SU-DHL-6 (cell line): Measurements from ENCODE around the gene ACKR3.

ENCODE experiments used
- H2AFZ ChIP-seq: fragments of 200-600 bp; sonication (generic); 2 replicates; pipeline ENCODE4 v1.6.1; 2014; ENCODE audit warnings: low read depth, mild to moderate bottlenecking, moderate library complexity, mixed read lengths, antibody characterized with exemption, low read length; ENCODE audit not compliant: severe bottlenecking
- H3F3A ChIP-seq: fragments of 200-600 bp; shearing (Covaris generic); 2 replicates; pipeline ENCODE4 v1.6.0; 2016; ENCODE audit warnings: antibody characterized with exemption, mild to moderate bottlenecking; ENCODE audit not compliant: insufficient read depth
- H3K27ac ChIP-seq: fragments of 200-600 bp; sonication (generic); 2 replicates; pipeline ENCODE4 v1.5.1; 2016; ENCODE audit warnings: low read depth, mild to moderate bottlenecking, low read length, moderate library complexity, mixed read lengths
- H3K27me3 ChIP-seq: fragments of 200-600 bp; sonication (generic), shearing (Covaris generic); 2 replicates; pipeline ENCODE4 v1.6.0; 2014; ENCODE audit warnings: mild to moderate bottlenecking, low read length
- H3K36me3 ChIP-seq: fragments of 200-600 bp; sonication (generic); 2 replicates; pipeline ENCODE4 v1.6.1; 2014; ENCODE audit warnings: mild to moderate bottlenecking, low read length, mixed read lengths
- H3K4me2 ChIP-seq: fragments of 300-600, 200-600 bp; shearing (Covaris generic), sonication (generic); 2 replicates; pipeline ENCODE4 v1.6.0; 2014; ENCODE audit warnings: low read length, low read depth, mild to moderate bottlenecking; ENCODE audit not compliant: poor library complexity, severe bottlenecking
- H3K4me3 ChIP-seq: fragments of 200-600 bp; sonication (generic); 2 replicates; pipeline ENCODE4 v1.5.1; 2014; ENCODE audit warnings: antibody characterized with exemption, low read length, mild to moderate bottlenecking, mixed read lengths; ENCODE audit not compliant: insufficient read depth, poor library complexity, severe bottlenecking
- H3K79me2 ChIP-seq: fragments of 200-600 bp; sonication (generic); 2 replicates; pipeline ENCODE4 v1.6.1; 2014; ENCODE audit warnings: mild to moderate bottlenecking, low read length, moderate library complexity; ENCODE audit not compliant: insufficient read depth
- H3K9ac ChIP-seq: fragments of 200-600 bp; sonication (generic); 2 replicates; pipeline ENCODE4 v1.7.0; 2014; ENCODE audit warnings: mild to moderate bottlenecking, low read length
- H3K9me2 ChIP-seq: fragments of 200-600 bp; sonication (generic); replicated peaks from 2 replicates; pipeline ENCODE4 v1.6.1; 2014; ENCODE audit warnings: low read length; ENCODE audit not compliant: insufficient read depth
- H3K9me3 ChIP-seq: fragments of 200-600 bp; sonication (generic); 2 replicates; pipeline ENCODE4 v1.6.1; 2014; ENCODE audit warnings: low read length, mixed read lengths; ENCODE audit not compliant: insufficient read depth
- H4K20me1 ChIP-seq: fragments of 200-600 bp; sonication (generic); 2 replicates; pipeline ENCODE4 v1.6.1; 2014; ENCODE audit warnings: low read depth, mild to moderate bottlenecking, antibody characterized with exemption, low read length, moderate library complexity, mixed read lengths
- EZH2phosphoT487 ChIP-seq: fragments of 200-600 bp; sonication (generic), shearing (Covaris generic); conservative IDR thresholded peaks from 2 replicates; pipeline ENCODE4 v1.6.1; 2018; ENCODE audit warnings: mild to moderate bottlenecking, antibody characterized with exemption, low read length, moderate library complexity, mixed read lengths
- TF ChIP-seq, protein P1 (sequence below): fragments of 200-600 bp; sonication (generic); IDR thresholded peaks from one replicate; pipeline ENCODE4 v1.5.1; 2017; ENCODE audit warnings: antibody characterized with exemption, mild to moderate bottlenecking, low read length, moderate library complexity; ENCODE audit not compliant: insufficient read depth, poor library complexity, severe bottlenecking

Gene ACKR3

DNA sequence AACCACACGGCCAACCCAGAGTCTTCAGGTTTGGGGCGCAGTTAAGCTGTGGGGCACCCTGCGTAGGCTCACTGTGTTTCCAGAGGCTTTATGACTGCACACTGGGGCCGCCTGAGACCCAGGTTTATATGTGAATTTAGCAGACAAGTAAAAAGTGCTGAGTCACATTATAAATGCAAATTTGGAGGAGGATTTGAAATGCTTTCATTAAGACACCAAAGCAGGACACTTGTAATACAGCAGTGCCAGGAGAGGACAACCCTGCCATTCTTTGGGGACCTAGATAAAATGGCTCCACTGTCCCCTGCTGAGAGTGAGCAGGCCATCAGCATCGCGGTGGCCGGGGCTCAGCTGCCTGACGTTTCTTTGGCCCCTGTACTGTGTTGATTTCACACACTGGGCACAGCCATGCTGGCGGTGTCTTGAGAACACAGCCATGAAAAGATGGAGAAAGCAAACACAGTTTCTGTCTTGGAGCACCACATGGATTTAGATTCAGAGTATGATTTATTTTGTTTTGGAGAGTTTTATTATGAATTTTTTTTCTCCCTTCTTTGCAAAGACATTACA lies 10.2 kb downstream of the ACKR3 start:
- no peak overlapping the region for H3K4me2 ChIP-seq
- no peaks in the 10 kb centered on the region for H3K79me2 ChIP-seq
- no peaks in the 10 kb centered on the region for H3K27me3 ChIP-seq
- H3K9ac ChIP-seq: no peak overlapping the region
- no peaks in the 10 kb centered on the region for H3K9me3 ChIP-seq
- H2AFZ ChIP-seq: no peak overlapping the region
- no peak overlapping the region for H3K27ac ChIP-seq
- H3F3A ChIP-seq: no peaks in the 10 kb centered on the region
- H4K20me1 ChIP-seq: no peaks in the 10 kb centered on the region
- no peak overlapping the region for H3K4me3 ChIP-seq
- H3K36me3 ChIP-seq: no peaks in the 10 kb centered on the region
- no peak for TF ChIP-seq EZH2phosphoT487
- TF ChIP-seq, protein P1, sequence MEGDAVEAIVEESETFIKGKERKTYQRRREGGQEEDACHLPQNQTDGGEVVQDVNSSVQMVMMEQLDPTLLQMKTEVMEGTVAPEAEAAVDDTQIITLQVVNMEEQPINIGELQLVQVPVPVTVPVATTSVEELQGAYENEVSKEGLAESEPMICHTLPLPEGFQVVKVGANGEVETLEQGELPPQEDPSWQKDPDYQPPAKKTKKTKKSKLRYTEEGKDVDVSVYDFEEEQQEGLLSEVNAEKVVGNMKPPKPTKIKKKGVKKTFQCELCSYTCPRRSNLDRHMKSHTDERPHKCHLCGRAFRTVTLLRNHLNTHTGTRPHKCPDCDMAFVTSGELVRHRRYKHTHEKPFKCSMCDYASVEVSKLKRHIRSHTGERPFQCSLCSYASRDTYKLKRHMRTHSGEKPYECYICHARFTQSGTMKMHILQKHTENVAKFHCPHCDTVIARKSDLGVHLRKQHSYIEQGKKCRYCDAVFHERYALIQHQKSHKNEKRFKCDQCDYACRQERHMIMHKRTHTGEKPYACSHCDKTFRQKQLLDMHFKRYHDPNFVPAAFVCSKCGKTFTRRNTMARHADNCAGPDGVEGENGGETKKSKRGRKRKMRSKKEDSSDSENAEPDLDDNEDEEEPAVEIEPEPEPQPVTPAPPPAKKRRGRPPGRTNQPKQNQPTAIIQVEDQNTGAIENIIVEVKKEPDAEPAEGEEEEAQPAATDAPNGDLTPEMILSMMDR: no peak
- H3K9me2 ChIP-seq: no peaks in the 10 kb centered on the region

DNA sequence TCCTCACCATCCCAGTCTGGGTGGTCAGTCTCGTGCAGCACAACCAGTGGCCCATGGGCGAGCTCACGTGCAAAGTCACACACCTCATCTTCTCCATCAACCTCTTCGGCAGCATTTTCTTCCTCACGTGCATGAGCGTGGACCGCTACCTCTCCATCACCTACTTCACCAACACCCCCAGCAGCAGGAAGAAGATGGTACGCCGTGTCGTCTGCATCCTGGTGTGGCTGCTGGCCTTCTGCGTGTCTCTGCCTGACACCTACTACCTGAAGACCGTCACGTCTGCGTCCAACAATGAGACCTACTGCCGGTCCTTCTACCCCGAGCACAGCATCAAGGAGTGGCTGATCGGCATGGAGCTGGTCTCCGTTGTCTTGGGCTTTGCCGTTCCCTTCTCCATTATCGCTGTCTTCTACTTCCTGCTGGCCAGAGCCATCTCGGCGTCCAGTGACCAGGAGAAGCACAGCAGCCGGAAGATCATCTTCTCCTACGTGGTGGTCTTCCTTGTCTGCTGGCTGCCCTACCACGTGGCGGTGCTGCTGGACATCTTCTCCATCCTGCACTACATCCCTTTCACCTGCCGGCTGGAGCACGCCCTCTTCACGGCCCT lies 11.2 kb downstream of the ACKR3 start:
- no peaks in the 10 kb centered on the region for H3K36me3 ChIP-seq
- H4K20me1 ChIP-seq: no peaks in the 10 kb centered on the region
- no peak overlapping the region for H3K9ac ChIP-seq
- H3K27ac ChIP-seq: no peak overlapping the region
- no peak overlapping the region for H3K4me2 ChIP-seq
- H3K4me3 ChIP-seq: no peak overlapping the region
- H3F3A ChIP-seq: no peaks in the 10 kb centered on the region
- H3K9me2 ChIP-seq: no peaks in the 10 kb centered on the region
- H2AFZ ChIP-seq: no peak overlapping the region
- no peak for TF ChIP-seq EZH2phosphoT487
- TF ChIP-seq, protein P1: no peak
- no peaks in the 10 kb centered on the region for H3K9me3 ChIP-seq
- H3K27me3 ChIP-seq: no peaks in the 10 kb centered on the region
- no peaks in the 10 kb centered on the region for H3K79me2 ChIP-seq

DNA sequence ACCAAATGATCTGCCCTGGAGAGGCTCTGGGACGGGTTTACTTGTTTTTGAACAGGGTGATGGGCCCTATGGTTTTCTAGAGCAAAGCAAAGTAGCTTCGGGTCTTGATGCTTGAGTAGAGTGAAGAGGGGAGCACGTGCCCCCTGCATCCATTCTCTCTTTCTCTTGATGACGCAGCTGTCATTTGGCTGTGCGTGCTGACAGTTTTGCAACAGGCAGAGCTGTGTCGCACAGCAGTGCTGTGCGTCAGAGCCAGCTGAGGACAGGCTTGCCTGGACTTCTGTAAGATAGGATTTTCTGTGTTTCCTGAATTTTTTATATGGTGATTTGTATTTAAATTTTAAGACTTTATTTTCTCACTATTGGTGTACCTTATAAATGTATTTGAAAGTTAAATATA lies 11.9 kb downstream of the ACKR3 start:
- no peaks in the 10 kb centered on the region for H3K79me2 ChIP-seq
- H3K36me3 ChIP-seq: no peaks in the 10 kb centered on the region
- TF ChIP-seq EZH2phosphoT487: no peak
- TF ChIP-seq, protein P1: no peak
- no peaks in the 10 kb centered on the region for H3K9me2 ChIP-seq
- no peak overlapping the region for H3K27ac ChIP-seq
- no peak overlapping the region for H3K4me2 ChIP-seq
- H3K9ac ChIP-seq: no peak overlapping the region
- no peak overlapping the region for H3K4me3 ChIP-seq
- H4K20me1 ChIP-seq: no peaks in the 10 kb centered on the region
- H3F3A ChIP-seq: no peaks in the 10 kb centered on the region
- no peak overlapping the region for H2AFZ ChIP-seq
- H3K27me3 ChIP-seq: no peaks in the 10 kb centered on the region
- no peaks in the 10 kb centered on the region for H3K9me3 ChIP-seq
